Activated CD8-positive, alpha-beta T cell treated with anti-CD3 and anti-CD28 coated beads, Interleukin-2, amount 10 ng/mL, durations not matched to agents 7 days and 5 days (primary cell): ENCODE results near the gene APBA1. TPM values are rescaled to one million over a fixed set of nuclear protein-coding genes. Genes with fewer than 3 reads are reported as not detected.
A peak's percentile ranks its signal among the peaks of the same experiment; 100 is the strongest.
"Not testable (repeated sequence)": the region's sequence is repeated elsewhere in the genome, so short reads cannot be mapped to it uniquely, and the experiment has no call there.

Source experiments
- ATAC-seq: fragments of 150-1000 bp; cut with Tn5 transposase; one replicate; pipeline ENCODE4 v1.10.0; 2021; ENCODE audit warnings: moderate library complexity
- CTCF ChIA-PET: fragments of 350-600 bp; sonication (Branson Sonifier 250); formaldehyde crosslinking; loops from one replicate; lab custom pipeline; 2021; ENCODE audit warnings: antibody characterized with exemption; lab: Charles Lee
- POLR2A ChIA-PET: fragments of 350-600 bp; sonication (Branson Sonifier 250); formaldehyde crosslinking; loops from one replicate; lab custom pipeline; 2021; ENCODE audit warnings: antibody characterized with exemption; lab: Charles Lee
- DNase-seq: peaks from one replicate; pipeline ENCODE4 v3.0.0-alpha.2; 2020
- H3K27ac Mint-ChIP-seq: one replicate; pipeline ENCODE4 v1.8.0; 2021; ENCODE audit warnings: mild to moderate bottlenecking, mixed read lengths
- H3K27me3 Mint-ChIP-seq: one replicate; pipeline ENCODE4 v1.8.0; 2021; ENCODE audit warnings: low read depth, mixed read lengths
- H3K36me3 Mint-ChIP-seq: one replicate; pipeline ENCODE4 v1.8.0; 2021; ENCODE audit warnings: low read depth, mixed read lengths
- H3K4me1 Mint-ChIP-seq: one replicate; pipeline ENCODE4 v1.8.0; 2021; ENCODE audit warnings: low read depth, mixed read lengths
- H3K4me3 Mint-ChIP-seq: one replicate; pipeline ENCODE4 v1.8.0; 2021; ENCODE audit warnings: mild to moderate bottlenecking, mixed read lengths
- H3K9me3 Mint-ChIP-seq: one replicate; pipeline ENCODE4 v1.8.0; 2022; ENCODE audit warnings: mixed read lengths; ENCODE audit not compliant: insufficient read depth
- total RNA-seq, 2 experiments: library from RNA; stranded (reverse); gene quantifications; one replicate each; pipeline ENCODE4 v1.2.3, GENCODE V29; 2021

APBA1 gene
- total RNA-seq, 2 experiments from 2014 or later = 0.13 TPM

DNA sequence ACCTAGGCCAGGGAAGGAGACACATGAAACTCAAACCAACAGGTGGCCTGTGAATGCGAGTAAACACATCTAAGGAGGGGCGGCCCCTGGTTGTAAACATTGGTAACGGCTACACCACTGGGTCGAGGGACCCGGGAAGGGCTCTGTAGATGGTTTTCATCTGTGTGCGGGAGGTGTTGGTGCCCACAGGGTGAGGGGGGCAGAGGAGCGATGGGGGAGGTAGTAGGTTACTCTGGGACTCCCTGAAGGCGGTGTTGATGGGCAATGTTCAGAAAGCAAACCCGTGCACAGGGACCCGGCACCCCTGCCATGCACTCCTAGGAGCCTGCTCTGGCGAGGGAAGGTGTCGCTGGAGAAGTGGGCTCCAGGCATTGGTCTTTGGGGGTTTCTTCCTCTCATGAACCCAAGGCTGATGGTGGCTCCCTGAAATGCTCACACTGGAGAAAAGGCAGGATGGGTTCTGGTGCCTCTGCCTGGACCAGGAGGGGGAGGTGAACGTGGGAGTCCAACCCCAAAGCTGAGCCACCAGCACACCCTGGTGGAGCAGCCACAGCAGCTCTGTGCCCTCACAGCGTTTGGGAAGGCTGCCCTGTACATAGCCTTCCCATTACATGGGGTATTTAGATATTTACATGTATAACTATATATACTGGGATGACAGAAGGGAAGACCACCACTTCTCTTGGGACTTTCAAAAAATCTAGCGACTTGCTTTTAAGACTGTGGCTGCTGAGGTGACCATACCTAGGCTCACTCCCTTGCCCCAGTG is 244.0 kb downstream of the APBA1 start:
- no peak overlapping the region for H3K27ac Mint-ChIP-seq
- no peaks in the 10 kb centered on the region for H3K27me3 Mint-ChIP-seq
- H3K4me3 Mint-ChIP-seq = no peak overlapping the region
- no peaks in the 10 kb centered on the region for H3K9me3 Mint-ChIP-seq
- ATAC-seq = no peak
- ChIA-PET POLR2A (no interaction called here), CTCF (interaction anchor here (0.6 kb wide), 1 partner anchor 244 kb away, joined by 4 read pairs; the partner anchor contains the start of gene APBA1)
- no peaks in the 10 kb centered on the region for H3K4me1 Mint-ChIP-seq
- DNase-seq = no peak
- H3K36me3 Mint-ChIP-seq = no peaks in the 10 kb centered on the region

DNA sequence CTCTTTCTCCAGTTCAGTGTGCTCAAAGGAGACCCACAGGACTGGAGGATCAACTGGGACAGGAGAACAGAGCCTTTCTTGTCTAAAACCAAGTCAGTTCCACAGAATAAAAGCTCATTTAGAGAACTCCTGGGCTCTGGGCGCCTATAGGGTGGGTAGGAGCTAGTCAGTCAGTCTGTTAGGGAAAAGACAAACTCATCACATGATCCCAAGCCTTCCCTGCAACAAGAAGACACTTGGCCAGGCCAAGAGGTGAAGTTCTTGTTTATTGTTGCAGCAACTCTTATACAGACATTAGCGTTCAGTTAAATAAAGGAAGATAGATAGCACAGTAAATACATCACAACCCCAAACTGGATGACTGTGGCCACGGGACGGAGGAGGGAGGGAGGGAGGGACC is 244.9 kb downstream of the APBA1 start:
- ChIA-PET CTCF (no interaction called here), POLR2A (no interaction called here)
- DNase-seq = no peak
- Mint-ChIP-seq H3K9me3 (no peaks in the 10 kb centered on the region), H3K4me1 (no peaks in the 10 kb centered on the region), H3K36me3 (no peaks in the 10 kb centered on the region), H3K4me3 (no peak overlapping the region), H3K27ac (no peak overlapping the region), H3K27me3 (no peaks in the 10 kb centered on the region)
- ATAC-seq = no peak

DNA sequence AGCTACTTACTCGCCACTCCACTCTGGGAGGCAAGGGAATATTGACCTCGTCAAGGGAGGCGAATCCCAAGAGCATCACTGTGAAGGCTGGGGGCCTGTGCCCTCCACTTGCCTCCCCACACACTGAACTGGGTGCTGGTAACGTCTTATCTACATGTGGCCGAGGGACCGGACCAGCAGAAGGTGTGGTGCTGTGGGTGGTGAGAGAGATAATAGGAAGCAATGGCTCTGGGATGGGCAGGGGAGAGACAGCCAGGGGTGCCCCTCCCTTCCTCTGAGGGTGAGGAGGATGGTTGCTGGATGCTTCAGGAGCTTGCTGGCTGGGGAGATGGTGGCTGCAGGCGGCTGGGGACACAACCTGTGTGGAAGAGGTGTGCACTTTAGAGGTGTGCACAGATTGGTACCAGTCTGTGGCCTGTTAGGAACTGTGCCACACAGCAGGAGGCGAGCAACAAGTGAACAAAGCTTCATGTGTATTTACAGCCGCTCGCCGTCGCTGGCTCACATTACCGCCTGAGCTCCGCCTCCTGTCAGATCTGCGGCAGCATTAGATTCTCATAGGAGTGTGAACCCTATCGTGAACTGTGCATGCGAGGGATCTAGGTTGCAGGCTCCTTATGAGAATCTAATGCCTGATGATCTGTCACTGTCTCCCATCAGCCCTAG is 246.9 kb downstream of the APBA1 start:
- DNase-seq = no peak
- Mint-ChIP-seq H3K9me3 (no peaks in the 10 kb centered on the region), H3K27me3 (no peaks in the 10 kb centered on the region), H3K4me1 (no peaks in the 10 kb centered on the region), H3K4me3 (no peak overlapping the region), H3K36me3 (no peaks in the 10 kb centered on the region), H3K27ac (no peak overlapping the region)
- ATAC-seq = no peak
- ChIA-PET POLR2A (no interaction called here), CTCF (no interaction called here)

- DNase-seq (peak; percentile 50), ATAC-seq (peak; percentile 60)
- no peaks in the 10 kb centered on the region for H3K9me3 Mint-ChIP-seq
- H3K4me3 Mint-ChIP-seq = no peak overlapping the region
- no peaks in the 10 kb centered on the region for H3K27me3 Mint-ChIP-seq
- ChIA-PET CTCF (interaction anchor here (0.6 to 2.4 kb wide), 30 partner anchors 24 to 689 kb away, joined by 3 to 16 read pairs (median 4); no protein-coding TSS in a partner anchor), POLR2A (no interaction called here)
- H3K4me1 Mint-ChIP-seq = no peaks in the 10 kb centered on the region
- no peaks in the 10 kb centered on the region for H3K36me3 Mint-ChIP-seq
- no peak overlapping the region for H3K27ac Mint-ChIP-seq
These were observed 250.0 kb downstream of the APBA1 start for GRCh38 chr9:69421908-69422801.

- no peaks in the 10 kb centered on the region for H3K9me3 Mint-ChIP-seq
- no peaks in the 10 kb centered on the region for H3K36me3 Mint-ChIP-seq
- H3K27ac Mint-ChIP-seq = no peak overlapping the region
- H3K4me1 Mint-ChIP-seq = no peaks in the 10 kb centered on the region
- no peak for DNase-seq
- ChIA-PET CTCF (interaction anchor here (0.7 to 2.4 kb wide), 8 partner anchors 23 to 690 kb away, joined by 3 to 16 read pairs (median 3); partner anchors contain the start of gene APBA1), POLR2A (no interaction called here)
- ATAC-seq = no peak
- H3K4me3 Mint-ChIP-seq = no peak overlapping the region
- H3K27me3 Mint-ChIP-seq = no peaks in the 10 kb centered on the region
These were observed 251.4 kb downstream of the APBA1 start for GRCh38 chr9:69420611-69421270.

- no peaks in the 10 kb centered on the region for H3K4me1 Mint-ChIP-seq
- no peak for ATAC-seq
- H3K27ac Mint-ChIP-seq = no peak overlapping the region
- POLR2A ChIA-PET = no interaction called here
- H3K36me3 Mint-ChIP-seq = no peaks in the 10 kb centered on the region
- H3K4me3 Mint-ChIP-seq = no peak overlapping the region
- DNase-seq = no peak
- CTCF ChIA-PET = no interaction called here
- peaks cover 3% of the 10 kb centered on the region for H3K27me3 Mint-ChIP-seq
- no peaks in the 10 kb centered on the region for H3K9me3 Mint-ChIP-seq
These were observed 259.4 kb downstream of the APBA1 start for GRCh38 chr9:69412741-69413150.

- ChIA-PET CTCF (no interaction called here), POLR2A (no interaction called here)
- no peak overlapping the region for H3K27ac Mint-ChIP-seq
- no peak overlapping the region for H3K4me3 Mint-ChIP-seq
- no peak for DNase-seq
- no peak for ATAC-seq
- no peaks in the 10 kb centered on the region for H3K4me1 Mint-ChIP-seq
- H3K9me3 Mint-ChIP-seq = no peaks in the 10 kb centered on the region
- H3K27me3 Mint-ChIP-seq = peaks cover 3% of the 10 kb centered on the region
- no peaks in the 10 kb centered on the region for H3K36me3 Mint-ChIP-seq
These were observed 260.0 kb downstream of the APBA1 start for GRCh38 chr9:69411931-69412740.

DNA sequence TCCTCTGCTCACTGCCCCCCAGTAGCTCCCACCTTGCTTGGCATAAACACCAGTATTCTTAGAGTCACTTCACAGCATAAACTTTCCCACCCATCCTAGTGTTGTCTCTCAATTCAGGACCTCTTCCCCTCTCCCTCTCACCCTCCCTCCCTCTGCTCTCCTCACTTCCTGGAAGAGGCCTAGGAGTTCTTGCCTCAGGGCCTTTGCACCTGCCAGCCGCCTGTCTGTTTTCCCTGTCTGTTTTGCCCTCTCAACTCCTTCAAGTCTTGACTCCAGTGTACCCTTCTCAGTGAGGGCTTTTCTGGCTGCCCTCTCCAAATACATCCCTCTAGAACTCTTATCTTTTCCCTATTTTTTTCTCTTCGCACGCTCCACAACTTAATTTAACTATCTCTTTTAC is 260.9 kb downstream of the APBA1 start:
- no peak overlapping the region for H3K27ac Mint-ChIP-seq
- ATAC-seq (no peak), DNase-seq (no peak)
- POLR2A ChIA-PET = no interaction called here
- no peak overlapping the region for H3K4me3 Mint-ChIP-seq
- no peaks in the 10 kb centered on the region for H3K36me3 Mint-ChIP-seq
- CTCF ChIA-PET = no interaction called here
- H3K4me1 Mint-ChIP-seq = no peaks in the 10 kb centered on the region
- H3K27me3 Mint-ChIP-seq = peaks cover 3% of the 10 kb centered on the region
- no peaks in the 10 kb centered on the region for H3K9me3 Mint-ChIP-seq

DNA sequence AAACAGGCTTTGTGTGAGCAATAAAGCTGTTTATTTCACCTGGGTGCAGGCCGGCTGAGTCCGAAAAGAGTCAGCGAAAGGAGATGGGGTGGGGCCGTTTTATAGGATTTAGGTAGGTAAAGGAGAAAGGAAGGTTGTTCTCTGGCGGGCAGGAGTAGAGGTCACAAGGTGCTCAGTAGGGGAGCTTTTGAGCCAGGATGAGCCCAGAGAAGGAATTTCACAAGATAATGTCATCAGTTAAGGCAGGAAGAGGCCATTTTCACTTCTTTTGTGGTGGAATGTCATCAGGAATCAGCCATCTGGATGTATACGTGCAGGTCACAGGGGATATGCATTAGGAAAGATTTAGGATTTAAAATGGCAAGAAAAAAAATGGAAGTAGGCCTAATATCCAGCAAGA is 262.2 kb downstream of the APBA1 start:
- CTCF ChIA-PET, H3K9me3 Mint-ChIP-seq, H3K27ac Mint-ChIP-seq, DNase-seq, H3K4me1 Mint-ChIP-seq, ATAC-seq, POLR2A ChIA-PET, H3K36me3 Mint-ChIP-seq, H3K4me3 Mint-ChIP-seq, H3K27me3 Mint-ChIP-seq: not testable (repeated sequence)

GRCh38 chr9:69400470-69400869 is 271.7 kb downstream of the APBA1 start:
- no peaks in the 10 kb centered on the region for H3K9me3 Mint-ChIP-seq
- POLR2A ChIA-PET = no interaction called here
- peaks cover 2% of the 10 kb centered on the region for H3K27me3 Mint-ChIP-seq
- no peaks in the 10 kb centered on the region for H3K36me3 Mint-ChIP-seq
- CTCF ChIA-PET = interaction anchor here (0.6 kb wide), 1 partner anchor 205 kb away, joined by 3 read pairs; no protein-coding TSS in a partner anchor
- DNase-seq = no peak
- no peak overlapping the region for H3K4me3 Mint-ChIP-seq
- no peak overlapping the region for H3K27ac Mint-ChIP-seq
- no peak for ATAC-seq
- no peaks in the 10 kb centered on the region for H3K4me1 Mint-ChIP-seq
